ENCODE data around the gene KCND3.

- TF ChIP-seq, protein P1, sequence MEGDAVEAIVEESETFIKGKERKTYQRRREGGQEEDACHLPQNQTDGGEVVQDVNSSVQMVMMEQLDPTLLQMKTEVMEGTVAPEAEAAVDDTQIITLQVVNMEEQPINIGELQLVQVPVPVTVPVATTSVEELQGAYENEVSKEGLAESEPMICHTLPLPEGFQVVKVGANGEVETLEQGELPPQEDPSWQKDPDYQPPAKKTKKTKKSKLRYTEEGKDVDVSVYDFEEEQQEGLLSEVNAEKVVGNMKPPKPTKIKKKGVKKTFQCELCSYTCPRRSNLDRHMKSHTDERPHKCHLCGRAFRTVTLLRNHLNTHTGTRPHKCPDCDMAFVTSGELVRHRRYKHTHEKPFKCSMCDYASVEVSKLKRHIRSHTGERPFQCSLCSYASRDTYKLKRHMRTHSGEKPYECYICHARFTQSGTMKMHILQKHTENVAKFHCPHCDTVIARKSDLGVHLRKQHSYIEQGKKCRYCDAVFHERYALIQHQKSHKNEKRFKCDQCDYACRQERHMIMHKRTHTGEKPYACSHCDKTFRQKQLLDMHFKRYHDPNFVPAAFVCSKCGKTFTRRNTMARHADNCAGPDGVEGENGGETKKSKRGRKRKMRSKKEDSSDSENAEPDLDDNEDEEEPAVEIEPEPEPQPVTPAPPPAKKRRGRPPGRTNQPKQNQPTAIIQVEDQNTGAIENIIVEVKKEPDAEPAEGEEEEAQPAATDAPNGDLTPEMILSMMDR (IDR thresholded peaks at IDR 0.05) = no peak
- no peak for TF ChIP-seq POLR2A (IDR thresholded peaks at IDR 0.05)
Observed at GRCh38 chr1:111819566-111820263, 169.8 kb downstream of the KCND3 start.

Data from thyroid gland (tissue), 4 donors.